NOMO-1 treated with DMSO at 0.1 percent for 48 hours (cell line): Measurements from ENCODE around the gene SLC22A15.
"Not testable (repeated sequence)": the region's sequence is repeated elsewhere in the genome, so short reads cannot be mapped to it uniquely, and the experiment has no call there.

Experiments used
- DNase-seq: peaks from one replicate; lab custom pipeline; 2025; ENCODE audit not compliant: unreplicated experiment; lab: John Stamatoyannopoulos, UW

Gene SLC22A15

DNA sequence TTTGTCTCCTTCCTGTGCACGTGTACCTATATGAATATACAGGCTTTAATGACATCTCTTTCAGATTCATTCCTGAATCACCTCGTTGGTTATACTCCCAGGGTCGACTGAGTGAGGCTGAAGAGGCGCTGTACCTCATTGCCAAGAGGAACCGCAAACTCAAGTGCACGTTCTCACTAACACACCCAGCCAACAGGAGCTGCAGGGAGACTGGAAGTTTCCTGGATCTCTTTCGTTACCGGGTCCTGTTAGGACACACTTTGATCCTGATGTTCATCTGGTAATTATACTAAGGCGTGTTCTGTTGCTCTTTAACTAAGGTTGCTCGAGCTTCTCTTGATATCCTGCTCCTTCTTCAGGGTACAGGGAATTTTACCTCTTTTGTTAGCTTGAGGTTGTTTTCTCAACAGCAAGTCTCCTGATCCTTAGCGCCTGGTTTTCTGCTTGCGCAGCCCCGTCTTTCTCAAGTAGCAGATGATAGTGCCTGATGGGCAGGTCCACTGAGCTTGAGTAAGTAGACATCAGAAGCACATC lies 55.1 kb downstream of the SLC22A15 start:
- DNase-seq: no peak

DNA sequence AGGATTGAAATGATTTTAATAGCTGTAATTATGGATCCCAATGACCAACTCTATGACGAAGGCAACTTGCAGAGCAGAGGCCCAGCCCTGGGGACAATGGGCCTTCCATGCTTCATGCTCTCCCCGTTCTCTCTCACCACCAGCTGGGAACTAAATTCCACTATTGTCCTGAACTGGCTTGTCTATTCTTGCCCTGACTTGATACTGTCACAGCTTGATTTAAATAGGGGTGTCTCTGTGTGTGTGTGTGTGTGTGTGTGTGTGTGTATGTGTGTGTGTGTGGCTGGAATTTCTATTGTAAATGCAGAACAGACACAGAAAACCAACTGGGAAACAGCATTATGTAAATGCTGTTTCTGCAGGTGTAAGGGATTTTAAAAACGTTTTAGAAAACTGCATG lies 57.0 kb downstream of the SLC22A15 start:
- DNase-seq: no peak

DNA sequence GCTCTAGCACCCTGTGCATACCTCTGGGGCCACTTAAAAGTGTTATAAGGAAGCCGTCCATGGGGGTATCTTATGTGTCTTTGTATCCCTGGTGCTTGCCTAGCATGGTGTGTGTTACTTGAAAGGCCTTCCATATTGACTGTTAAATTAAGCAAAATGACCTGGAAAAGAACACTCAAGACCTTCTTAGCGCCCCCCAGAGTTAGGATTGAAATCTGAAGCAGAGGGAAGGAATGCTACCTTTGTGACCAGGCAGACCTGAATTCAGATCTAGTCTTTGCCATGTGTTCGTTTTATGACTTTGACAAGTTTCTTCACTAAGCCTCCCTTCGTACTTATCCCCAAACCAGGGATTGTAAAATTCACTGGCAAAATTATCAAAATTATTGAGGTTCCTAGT lies 59.9 kb downstream of the SLC22A15 start:
- no peak for DNase-seq

DNA sequence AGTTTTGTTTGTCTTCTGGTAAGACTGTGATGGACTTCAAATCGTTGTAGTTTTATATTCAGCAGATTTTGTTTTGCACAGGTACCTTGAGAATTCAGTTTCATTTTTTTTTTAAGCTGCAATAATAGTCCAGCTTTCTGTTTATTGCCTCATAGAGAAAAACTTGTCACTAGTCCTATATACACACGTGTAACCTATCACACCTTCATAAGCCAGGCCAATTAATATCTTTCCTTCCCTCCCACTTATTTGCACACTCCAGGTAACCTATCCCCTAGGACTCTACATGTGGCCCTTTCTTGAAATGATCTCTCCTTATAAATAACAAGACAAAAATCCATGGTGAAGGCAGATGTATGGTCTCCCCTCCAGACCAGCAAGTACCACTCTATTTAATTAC lies 62.4 kb downstream of the SLC22A15 start:
- DNase-seq: no peak

DNA sequence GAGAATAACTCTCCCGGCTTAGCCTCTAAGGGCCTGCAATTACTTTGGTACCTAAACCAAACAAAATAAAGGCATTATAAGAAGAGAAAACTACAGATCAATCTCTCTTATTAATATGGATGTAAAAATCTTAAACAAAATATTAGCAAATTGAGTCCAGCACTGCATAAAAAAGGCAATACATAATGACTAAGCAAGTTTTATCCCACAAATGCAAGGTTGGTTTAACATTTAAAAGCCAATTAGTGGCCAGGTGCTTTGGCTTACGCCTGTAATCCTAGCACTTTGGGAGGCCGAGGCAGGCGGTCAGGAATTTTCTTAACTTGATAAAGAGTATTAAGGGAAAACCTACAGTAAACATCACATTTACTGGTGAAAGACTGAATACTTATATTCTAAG lies 67.8 kb downstream of the SLC22A15 start:
- DNase-seq: no peak

DNA sequence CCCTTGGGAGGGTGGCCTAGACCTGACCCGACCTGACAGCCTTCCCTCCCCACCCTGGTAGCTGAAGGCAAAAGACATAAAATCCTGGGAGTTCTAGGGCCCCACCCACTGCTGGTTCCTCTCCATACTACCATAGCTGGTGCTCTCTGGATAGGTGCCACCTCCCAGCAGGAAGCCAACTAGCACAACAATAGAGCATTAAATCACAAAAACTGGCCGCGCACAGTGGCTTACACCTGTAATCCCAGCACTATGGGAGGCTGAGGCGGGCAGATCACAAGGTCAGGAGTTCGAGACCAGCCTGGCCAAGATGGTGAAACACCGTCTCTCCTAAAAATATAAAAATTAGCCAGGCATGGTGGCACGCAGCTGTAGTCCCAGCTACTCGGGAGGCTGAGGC lies 70.6 kb downstream of the SLC22A15 start:
- DNase-seq: not testable (repeated sequence)

DNA sequence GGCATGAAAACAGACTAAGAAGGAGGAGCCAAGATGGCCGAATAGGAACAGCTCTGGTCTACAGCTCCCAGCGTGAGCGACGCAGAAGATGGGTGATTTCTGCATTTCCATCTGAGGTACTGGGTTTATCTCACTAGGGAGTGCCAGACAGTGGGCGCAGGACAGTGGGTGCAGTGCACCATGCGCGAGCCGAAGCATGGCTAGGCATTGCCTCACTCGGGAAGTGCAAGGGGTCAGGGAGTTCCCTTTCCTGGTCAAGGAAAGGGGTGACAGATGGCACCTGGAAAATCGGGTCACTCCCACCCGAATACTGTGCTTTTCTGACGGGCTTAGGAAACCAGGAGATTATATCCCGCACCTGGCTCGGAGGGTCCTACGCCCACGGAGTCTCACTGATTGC lies 75.6 kb downstream of the SLC22A15 start:
- not testable (repeated sequence) for DNase-seq

DNA sequence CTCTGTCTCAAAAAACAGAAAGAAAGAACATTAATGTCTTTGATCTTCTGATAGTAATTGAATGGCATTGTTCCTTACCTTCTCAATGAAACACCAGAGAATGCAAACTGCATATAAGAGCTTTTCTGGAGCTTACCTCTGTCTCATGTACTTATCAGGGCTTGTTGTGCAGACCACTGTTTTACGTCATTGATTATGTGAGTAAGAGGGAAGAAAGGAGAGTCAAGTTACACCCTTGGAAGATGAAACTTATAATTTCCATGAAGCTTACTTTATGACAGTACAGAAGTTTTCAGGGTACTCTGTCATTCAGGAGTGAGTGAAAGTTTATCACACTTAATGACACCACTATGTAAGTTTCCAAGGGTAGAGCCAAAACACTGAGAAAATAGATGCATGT lies 85.9 kb downstream of the SLC22A15 start:
- DNase-seq: no peak

DNA sequence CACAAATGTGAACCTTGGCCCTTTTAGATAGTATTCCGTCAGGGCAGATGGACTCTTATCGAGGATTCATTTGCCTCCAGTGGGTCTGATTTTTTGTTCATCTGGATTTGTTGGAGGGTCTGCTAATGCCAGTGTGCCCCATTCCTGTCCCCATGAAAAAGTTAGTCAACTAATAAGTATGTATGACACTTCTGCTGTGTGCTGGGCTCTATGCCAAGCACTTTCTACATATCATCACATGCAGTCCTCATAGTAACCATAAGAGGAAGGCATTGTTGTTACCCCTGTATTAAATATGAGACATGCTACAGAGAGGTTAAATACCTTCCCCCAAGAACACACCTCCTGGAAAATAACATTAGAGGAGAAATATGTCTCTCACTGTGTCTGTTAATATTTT lies 88.3 kb downstream of the SLC22A15 start:
- DNase-seq: no peak

DNA sequence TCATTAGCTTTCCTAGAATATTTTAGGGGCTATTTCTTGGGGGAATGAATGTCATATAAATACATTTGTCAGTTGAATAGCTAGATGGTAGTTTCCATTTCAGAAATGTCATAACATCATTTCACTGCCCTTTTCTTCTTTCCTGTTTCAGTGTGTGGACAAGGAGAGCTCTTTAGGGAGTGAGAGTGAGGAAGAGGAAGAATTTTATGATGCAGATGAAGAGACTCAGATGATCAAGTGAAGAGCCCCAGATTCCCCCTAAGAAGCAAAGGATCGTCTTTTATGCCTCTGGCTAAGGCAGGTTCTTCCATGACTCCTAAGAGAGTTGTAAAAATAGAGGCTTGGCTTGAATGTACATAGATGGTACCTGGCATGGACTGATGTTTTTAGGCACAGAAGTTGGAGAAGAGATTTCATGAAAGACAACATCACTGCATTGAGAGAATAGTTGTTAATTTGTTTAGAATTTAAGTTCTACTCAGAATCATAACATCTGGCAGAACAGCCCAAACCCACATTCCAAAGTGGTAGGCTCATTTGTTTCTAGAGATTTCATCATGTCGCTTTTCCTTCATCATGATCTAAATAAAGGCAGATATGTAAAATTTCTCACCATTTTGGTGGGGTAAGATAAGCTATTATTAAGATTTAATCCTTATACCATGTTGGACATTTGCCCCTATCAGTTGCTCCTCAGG lies 90.7 kb downstream of the SLC22A15 start:
- DNase-seq: no peak

DNA sequence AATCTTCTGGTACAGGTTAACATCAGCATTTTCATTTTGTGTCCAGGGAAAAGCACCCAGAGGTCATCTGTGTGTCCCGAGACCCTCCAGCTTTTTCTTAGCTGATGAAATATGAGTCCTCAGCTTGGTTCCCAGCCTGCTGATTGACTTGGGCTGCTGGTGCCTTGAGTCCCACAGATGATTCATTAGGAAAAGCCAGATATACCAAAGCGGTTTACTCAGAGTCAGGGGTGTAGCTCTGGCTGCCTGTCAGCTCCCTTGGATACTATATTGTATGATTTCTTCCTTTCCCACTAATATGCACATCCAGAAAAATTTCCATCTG lies 91.2 kb downstream of the SLC22A15 start:
- no peak for DNase-seq

DNA sequence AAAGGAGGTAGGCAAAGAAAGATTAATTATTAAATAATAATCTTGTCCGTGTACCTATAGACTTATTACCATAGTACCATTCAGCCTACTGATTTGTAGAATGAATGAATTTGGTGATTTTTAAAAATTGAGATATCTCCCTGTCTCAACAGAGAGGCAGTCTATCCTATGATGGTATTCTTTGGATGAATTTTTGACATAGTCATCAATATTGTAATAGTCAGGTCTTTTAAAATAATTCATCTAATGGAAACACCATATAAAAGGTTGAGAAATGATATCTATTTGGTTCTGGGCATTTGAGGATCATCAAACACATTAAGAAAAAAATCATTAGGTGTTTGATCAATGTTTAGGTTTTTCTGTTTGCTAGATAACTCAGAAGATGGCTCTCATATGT lies 99.3 kb downstream of the SLC22A15 start:
- DNase-seq: no peak

DNA sequence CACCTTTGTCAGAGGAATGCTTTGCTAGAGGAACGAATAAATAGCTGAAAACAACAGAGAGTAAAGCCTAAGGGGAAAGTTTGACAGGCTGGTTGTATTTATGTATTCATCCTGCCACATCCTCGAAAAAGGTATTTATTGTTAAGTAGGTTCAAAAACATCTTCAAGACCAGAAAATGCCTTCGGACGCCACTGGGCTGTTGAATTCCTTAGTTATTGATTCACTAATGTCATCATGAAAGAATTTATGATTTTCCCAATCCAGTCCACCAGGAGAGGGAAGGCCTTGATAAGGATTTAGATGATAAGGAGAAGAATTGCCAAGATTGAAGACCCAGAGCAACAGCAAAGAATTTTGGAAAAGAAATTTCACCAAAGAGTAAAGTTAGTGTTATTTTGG lies 99.7 kb downstream of the SLC22A15 start:
- DNase-seq: no peak

DNA sequence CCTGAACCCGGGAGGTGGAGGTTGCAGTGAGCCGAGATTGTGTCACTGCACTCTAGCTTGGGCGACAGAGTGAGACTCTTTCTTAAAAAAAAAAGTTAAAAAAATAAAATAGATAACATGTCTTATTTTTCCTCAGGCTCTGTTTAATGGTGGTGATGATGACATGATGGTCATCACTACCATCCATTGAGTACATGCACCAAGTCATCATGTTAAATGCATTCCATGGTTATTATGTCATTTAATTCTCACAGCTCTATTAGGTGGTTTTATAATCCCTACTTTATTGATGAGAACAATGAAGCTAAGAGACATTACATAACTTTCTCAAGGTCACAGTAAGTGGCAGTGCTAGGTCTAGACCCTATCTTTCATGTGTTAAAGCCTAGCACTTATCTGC lies 100.5 kb downstream of the SLC22A15 start:
- DNase-seq: no peak

DNA sequence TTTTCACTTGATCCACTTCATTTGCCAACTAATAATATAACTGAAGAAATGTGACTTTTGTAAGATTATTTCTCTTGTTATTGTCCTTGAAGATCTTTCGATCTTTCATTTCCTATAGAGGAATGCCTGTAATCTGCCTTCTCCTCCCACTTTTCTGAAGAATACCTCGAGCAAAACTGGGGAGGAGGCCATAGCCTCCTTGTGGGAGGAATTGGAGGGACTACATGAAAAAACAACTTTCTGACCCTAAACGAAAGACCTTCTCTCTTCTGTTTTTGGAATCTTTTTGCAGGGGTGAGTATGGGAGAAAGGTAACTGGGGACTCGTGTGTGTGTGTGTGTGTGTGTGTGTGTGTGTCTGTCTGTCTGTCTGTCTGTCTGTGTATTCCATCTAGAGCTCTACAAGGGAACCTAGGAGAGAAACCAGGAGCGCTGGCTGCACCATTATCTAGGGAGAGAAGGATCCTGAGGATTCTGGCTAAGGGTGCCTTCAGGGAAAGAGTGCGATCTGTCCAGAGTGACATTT lies 102.4 kb downstream of the SLC22A15 start:
- no peak for DNase-seq

DNA sequence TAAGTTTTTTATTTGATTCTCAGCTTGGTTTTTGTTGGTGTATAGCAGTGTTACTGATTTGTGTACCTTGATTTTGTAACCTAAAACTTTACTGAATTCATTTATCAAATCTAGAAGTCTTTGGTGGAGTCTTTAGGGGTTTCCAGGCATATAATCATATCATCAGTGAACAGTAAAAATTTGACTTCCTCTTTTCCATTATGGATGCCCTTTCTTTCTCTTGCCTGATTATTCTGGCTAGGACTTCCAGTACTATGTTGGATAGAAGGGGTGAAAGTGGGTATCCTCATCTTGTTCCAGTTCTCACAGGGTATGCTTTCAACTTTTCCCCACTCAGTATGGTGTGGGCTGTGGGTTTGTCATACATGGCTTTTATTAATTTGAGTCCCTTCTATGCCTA lies 111.3 kb downstream of the SLC22A15 start:
- DNase-seq: no peak

DNA sequence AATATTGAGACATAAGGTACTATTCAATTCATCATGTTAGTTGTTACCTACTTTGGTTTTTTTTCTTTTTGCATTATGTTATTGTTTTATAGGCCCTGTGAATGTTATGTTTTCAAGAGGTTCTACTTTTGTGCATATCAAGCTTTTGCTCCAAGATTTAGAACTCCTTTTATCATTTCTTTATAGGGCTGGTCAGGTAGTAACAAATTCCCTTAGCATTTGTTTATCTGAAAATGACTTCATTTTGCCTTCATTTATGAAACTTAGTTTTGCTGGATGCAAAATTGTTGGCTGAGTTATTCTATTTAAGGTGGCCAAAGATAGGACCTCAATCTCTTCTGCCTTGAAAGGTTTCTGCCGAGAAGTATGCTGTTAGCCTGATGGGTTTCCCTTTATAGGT lies 113.6 kb downstream of the SLC22A15 start:
- no peak for DNase-seq

DNA sequence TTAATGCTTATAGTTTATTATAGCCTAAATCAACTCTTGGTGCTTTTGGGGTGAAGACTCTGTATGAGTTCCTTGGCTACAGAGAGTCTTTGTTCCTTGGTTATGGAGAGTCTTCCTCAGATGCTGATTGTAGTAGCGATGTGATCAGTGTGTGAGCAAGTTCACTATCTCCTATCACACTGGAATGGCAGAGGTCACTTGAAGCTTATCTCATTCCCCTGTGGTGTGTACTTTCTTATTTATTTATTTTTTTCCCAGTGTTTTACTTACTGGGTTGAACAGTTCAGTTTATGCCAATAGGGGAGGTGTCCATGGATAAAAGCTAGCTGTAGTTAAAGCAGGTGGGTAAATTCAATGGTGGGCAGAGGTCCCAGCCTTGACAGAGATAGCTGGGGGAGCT lies 114.8 kb downstream of the SLC22A15 start:
- no peak for DNase-seq

DNA sequence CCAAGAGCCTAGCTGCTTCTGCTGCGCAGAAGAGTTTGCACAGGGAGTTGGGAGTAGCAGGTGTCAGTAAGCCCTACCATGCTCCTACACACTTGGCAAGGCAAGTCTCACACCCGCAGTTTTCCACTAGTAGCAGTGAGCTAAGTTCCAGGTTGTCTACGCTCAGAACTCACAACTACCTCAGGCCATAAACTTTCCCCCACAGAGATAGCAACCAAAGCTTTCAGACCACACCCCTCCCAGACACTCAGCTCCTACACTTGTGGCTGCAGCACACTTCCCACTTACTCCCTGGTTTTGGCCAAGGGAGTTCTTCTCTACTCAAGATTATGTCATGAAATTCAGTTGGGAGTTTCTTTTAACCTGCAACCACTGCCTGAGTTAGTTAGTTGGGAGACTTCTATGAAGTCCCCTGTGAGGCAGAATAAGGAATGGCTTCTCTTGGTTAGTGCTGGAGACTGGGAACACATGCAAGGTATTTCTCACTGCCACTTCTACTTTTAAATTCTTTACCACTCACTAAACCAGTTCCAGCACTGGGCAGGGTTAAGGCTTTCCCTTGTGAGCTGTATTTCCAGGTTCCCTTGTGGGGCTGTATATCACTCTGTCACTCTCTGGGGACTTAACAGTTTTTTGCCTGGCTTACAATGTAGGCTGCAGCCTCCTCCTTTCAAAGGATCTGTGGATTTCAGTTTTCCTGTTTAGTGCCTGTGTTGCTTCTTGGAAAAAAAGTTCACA lies 116.6 kb downstream of the SLC22A15 start:
- no peak for DNase-seq

DNA sequence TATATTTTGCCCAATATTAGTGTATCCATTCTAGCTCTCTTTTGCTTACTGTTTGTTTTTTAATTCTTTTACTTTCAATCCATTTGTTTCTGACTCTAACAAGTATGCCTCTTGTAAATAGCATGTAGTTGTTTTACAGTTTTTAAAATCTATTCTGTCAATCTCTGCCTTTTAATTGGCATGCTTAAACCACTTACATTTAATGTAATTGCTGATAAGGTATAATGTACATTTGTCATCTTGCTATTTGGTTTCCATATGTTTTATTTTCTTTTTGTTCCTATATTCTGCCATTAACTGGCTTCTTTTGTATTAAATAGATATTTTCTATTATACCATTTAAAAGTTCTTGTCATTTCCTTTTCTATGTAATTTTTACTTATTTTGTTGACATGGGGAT lies 118.7 kb downstream of the SLC22A15 start:
- DNase-seq: no peak

DNA sequence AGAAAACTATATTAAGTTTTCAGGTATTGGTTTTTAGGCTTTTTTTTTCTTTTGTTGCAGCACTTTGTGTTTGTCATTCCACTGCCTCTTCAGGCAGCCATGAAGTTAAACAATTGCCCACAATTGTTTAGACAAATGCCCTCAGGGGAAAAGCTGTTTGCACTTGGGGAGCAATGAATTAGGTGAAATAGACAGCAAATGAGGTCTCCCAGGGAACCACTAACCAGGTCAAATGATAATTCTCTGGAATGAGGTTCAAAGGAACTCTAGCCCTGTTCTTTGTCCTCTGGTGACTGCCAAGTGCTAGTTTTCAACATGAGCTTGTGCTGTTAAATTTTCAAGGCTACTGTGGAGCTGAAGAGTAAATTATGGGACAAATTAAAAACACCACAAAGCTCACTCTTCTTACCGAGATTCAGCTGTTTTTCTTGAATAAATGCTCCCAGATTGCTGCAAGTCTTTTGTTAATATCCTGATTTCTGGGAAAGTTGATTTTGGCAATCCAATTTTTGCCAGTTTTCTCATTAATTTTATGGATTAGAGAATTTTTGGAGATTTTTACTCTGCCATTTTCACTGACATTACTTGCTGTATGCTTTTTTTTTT lies 119.8 kb downstream of the SLC22A15 start:
- no peak for DNase-seq

DNA sequence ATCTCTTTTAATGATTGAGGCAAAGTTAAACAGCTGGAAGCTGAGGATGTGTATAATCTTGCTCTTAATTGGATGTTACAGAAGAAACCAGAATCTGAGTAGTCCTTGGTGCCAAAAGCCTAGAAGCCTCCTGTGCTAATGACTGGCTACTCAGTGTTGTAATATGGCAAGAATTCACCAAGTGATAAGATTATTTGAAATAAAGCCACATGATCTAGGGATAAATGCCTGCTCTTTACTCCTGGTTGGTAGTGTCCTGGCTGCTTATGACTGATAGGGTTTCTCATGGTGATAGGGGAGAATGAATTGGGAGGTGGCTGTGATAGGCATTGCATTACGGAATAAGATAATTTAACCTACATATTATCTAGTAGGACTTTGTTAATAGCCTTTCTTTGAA lies 121.3 kb downstream of the SLC22A15 start:
- no peak for DNase-seq
